HG03565 (cell line): ENCODE measurements around the gene ENAH.

ENCODE experiments used
- ATAC-seq: cut with Tn5 transposase; IDR thresholded peaks from one replicate; pipeline ENCODE4 v1.9.1; 2021; ENCODE audit warnings: mild to moderate bottlenecking, moderate library complexity; ENCODE audit not compliant: unreplicated experiment

The ENAH gene

GRCh38 chr1:225441314-225442122 is 211.4 kb downstream of the ENAH start:
- no peak for ATAC-seq

GRCh38 chr1:225440380-225441221 is 212.3 kb downstream of the ENAH start:
- no peak for ATAC-seq

- no peak for ATAC-seq
Observed at GRCh38 chr1:225437710-225438437, 215.0 kb downstream of the ENAH start.
